NCI-H2107 (cell line): Measurements from ENCODE around the gene TVP23C.
"Not testable (repeated sequence)": the region's sequence is repeated elsewhere in the genome, so short reads cannot be mapped to it uniquely, and the experiment has no call there.

Experiments used
- DNase-seq: peaks from one replicate; lab custom pipeline; 2025; lab: John Stamatoyannopoulos, UW

TVP23C gene

GRCh38 chr17:15563375-15563857, at the start of gene TVP23C:
Gene TVP23C (minus strand): TSS chr17:15563483. CDS start chr17:15563448, 35 bp downstream.
- DNase-seq = not testable (repeated sequence)

- not testable (repeated sequence) for DNase-seq
Measured at GRCh38 chr17:15592960-15593359, 29.7 kb upstream of the TVP23C start.

GRCh38 chr17:15591986-15592385, 28.7 kb upstream of the TVP23C start:
- not testable (repeated sequence) for DNase-seq

- DNase-seq = not testable (repeated sequence)
Measured at GRCh38 chr17:15590844-15591243, 27.6 kb upstream of the TVP23C start.

DNA sequence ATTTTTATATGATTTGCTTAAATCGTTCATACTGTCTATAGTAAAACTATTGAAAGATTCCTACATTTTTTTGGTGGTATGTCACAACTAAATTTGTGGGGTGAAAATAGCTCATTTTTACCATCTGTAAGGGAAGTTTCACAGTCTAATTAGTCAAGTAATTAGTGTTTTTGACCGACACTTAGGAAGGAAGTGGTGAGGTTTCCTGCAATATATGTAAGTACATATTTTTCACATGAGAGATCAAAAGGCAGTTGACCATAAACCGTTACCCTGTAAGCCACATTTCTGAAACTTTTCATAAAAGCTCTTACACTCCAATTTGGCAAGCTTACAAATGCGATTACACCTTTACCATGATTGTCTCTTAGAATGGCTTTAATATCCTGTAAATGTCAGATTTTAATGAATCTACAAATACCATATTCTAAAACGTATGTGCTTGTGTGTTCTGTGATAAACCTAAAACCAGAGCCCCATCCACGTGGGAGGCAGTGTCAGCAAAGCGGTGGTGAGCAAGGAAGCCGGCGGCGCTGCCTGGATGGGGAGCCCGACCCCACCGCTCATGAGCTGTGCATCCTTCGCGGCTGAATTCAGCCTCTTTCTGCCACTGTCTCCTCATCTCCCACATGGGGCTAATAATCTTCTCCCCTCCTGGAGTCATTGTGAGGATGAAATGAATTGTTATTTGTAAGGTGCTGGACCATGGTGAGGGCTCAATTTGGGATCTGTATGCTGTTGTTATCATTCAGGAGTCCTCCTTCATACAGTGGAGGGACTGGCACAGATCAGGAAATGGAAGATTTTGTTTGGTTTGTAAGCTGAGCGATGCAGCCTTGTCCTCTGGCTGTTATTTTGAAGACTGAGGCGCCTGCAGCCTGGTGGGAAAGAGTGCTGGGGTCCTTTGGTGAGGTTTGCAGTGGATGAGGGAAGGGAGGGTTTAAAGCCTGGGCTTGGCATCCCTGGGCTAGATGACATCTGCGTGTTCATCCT, 26.6 kb upstream of the TVP23C start:
- DNase-seq = not testable (repeated sequence)

DNA sequence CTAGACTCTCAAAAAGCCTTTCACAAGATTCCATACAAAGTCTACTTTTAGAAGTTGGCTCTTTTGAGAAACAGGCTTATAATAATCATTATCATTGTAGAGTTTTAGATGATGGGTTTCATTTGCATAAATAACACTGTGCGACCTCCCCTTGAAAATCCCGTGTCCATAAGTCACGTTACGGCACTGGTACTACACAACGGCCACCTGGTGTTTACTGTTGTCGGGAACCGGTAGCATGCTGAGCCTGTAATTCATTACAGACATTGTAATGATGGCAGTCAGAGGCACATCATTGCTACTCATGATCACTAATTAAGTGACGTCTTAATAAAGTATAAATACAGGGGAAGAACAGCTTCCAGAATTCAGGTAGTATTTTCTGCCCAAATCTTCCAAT, 24.7 kb upstream of the TVP23C start:
- not testable (repeated sequence) for DNase-seq

DNA sequence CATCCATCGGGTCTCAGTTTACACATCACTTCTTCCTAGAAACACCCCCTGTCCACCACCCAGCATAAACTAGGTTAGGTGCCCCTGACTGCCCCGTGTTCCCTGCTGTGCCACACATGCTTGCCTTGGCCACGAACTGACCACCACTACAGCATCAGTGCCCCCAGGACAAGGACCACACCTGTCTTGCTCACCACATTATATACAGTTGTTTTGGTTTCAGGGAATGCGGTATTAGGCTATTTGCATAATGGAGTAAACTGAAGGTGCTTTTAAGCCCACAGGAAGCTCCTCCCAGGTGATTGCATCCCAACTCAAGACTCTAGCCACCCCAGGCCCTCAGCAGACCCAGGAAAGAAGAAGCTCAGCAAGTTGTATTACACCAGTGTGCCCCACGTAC, 20.0 kb upstream of the TVP23C start:
- DNase-seq = not testable (repeated sequence)

GRCh38 chr17:15581462-15581861, 18.2 kb upstream of the TVP23C start:
- DNase-seq = not testable (repeated sequence)

DNA sequence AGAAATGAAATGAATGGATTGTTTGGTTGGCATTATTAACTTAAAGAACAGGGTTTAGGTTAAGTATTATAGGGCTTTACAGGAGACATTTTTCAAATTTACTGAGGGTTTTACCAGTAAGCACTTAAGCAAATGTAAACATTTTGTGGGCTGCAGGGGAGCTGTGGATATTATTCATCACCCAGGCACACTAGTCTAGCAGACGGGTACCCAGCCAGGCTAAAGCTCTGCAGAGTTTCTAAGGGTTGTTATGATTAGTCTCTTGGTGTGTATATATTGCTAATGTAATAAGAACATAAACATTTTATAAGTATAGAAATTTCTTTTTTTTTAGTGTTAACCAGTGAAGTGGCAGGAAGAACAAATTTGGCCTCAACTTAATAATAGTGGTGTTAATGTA, 13.6 kb upstream of the TVP23C start:
- DNase-seq = not testable (repeated sequence)

DNA sequence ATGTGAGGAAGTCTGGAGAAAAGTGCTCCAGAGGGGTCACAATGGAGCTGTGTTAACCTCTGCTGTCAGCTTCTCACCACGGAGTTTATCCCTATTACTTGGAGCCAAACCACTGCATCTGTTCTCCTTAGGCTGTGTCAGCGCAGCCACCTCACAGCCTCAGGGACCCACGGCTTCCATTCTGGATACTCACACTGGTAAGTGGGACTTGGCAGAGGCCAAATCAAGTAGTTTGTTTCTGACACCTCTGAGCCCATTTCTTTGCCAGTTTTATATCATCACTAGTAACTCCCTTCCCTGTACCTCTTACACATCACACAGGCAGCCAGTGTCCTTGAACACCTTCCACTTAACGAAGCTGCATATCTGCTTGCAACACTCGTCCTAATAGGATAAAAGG, 11.4 kb upstream of the TVP23C start:
- not testable (repeated sequence) for DNase-seq

- DNase-seq = not testable (repeated sequence)
Measured at GRCh38 chr17:15573870-15574269, 10.6 kb upstream of the TVP23C start.

DNA sequence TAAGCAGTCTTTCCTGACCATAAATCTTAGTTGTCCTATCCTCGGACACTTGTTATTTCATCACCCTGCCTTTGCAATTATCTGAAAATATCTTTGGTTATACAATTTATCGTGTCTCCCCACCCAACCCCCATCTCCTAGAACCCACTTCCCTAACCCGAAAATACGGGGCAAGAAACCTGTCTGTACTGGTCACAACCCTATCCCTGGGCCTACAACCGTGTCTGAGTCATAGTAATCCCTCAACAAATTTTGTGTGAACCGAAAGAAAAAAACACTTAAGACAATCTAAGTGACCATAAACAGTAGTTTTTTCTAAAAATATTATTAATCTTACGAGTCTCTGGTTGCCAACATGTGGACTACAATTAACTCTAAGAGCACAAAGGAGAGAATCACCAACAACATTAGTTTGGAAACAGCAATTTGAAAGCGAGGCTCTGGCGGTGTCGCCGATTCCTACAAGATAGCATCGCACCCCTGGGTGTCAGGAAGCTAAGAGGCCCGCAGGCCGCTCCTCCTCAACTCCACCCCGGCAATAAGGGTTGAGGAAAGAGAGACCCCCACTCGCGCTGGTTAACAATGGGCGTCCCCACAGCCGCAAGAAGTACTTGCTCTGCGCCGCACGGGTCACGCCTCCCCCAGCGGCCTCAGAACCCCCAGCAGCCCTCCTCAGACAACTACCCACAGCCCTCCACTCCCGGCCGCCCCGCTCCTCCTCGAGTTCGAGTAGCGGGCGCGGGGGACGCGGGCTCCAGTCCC, 489 bp downstream of the TVP23C start:
- DNase-seq = not testable (repeated sequence)

- not testable (repeated sequence) for DNase-seq
Measured at GRCh38 chr17:15561439-15561838, 1.8 kb downstream of the TVP23C start.

DNA sequence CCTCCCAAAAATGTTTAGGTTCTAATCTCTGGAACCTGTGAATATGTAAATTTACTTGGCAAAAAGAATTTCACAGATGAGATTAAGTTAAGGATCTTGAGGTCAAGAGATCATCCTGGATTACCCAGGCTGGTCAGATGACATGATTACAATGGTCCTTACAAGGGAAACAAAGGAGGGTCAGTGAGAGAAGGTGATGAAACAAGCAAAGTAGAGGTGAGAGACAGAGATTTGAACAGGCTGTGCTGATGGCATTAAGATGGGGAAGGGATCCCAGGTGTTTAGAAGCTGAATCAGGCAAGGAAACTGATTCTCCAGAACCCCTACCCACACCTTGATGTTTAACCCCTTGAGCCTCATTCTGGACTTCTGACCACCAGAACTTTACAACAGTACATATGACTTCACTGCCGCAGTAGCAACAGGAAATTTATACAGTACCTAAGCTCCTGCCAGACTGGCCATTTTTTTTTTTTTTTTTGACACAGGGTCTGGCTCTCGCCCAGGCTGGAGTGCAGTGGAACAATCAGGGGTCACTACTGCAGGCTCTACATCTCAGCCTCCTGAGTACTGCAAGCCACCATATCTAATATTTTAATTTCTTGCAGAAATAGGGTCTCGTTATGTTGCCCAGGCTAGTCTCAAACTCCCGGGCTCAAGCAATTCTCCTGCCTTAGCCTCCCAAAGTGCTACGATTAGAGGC, 4.7 kb downstream of the TVP23C start:
- DNase-seq = not testable (repeated sequence)

GRCh38 chr17:15557334-15557832, 5.9 kb downstream of the TVP23C start:
- not testable (repeated sequence) for DNase-seq

DNA sequence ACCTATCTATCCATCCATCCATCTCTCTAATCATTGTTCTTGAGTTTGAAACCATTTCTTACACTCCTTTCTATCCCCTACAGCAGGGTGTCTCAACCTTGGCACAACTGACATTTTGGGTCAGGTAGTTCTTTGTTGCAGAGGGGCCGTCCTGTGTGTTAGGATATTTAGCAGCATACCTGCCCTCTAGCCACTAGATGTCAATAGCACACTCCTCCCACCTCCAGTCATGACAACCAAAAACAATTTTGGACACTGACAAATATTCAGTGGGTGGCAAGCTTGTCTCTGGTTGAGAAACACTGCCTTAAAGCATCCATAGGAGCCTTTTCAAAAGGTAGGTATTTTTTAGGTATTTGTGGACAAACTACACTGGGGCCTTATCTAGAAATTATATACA, 10.4 kb downstream of the TVP23C start:
- not testable (repeated sequence) for DNase-seq

GRCh38 chr17:15549552-15549951, 13.7 kb downstream of the TVP23C start:
- not testable (repeated sequence) for DNase-seq

DNA sequence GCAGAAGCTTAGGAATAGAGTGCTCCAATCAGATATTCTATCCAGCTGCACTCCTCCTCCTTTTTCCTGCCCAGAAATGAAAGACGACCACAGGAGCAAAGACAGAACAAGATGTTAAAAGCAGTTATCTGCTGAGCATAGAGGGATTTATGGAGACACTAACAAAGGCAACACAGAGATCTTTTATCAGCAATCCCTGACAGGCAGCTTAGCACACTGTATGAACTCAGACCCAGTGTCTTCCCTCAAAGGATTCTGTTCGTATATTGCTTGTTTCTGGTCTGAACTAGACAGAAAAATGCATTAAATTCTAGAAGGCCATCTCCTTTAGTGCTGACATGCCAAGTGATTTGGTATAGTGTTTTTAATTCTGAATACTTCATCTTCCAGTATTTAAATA, 16.7 kb downstream of the TVP23C start:
- not testable (repeated sequence) for DNase-seq

GRCh38 chr17:15540371-15541219, 22.7 kb downstream of the TVP23C start:
- not testable (repeated sequence) for DNase-seq

DNA sequence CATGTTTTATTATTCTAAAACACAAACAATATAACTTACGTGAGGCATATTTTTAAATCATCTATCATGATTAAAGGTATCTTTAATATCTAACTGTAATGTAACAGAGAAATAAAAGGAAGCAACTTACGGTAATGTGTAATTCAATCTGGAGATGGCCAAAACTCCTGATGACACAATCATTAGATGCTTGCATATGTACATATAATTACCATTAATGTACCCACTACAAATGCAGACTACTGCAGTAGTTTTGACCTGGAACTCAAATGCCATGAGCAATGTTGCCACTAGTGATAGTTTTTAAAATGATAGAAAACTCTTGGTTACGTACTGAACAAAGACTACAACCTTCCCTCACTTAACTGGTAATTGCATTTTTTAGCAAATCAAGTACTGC, 30.2 kb downstream of the TVP23C start:
- DNase-seq = not testable (repeated sequence)
